H1 (cell line): Measurements from ENCODE around the gene P3H4. TPM values are rescaled to one million over a fixed set of nuclear protein-coding genes. Genes with fewer than 3 reads are reported as not detected.

Experiments used
- KDM4A ChIP-seq: IDR thresholded peaks from one replicate; pipeline ENCODE4 v1.7.1; 2012; ENCODE audit warnings: low read depth, mild to moderate bottlenecking, moderate library complexity, low read length, inconsistent platforms; ENCODE audit not compliant: severe bottlenecking
- TAF7 ChIP-seq: optimal IDR thresholded peaks from 2 replicates; pipeline ENCODE3; 2011; ENCODE audit warnings: low read depth, mild to moderate bottlenecking, inconsistent platforms, low read length, moderate library complexity, borderline replicate concordance
- polyA plus RNA-seq, 7 experiments: library from polyadenylated mRNA; depleted of rRNA in 3 of 7; stranded (reverse) in 5 of 7; unstranded in 2 of 7; fragments of >200 nt in 5 of 7; fragments of 200-250 nt in 2 of 7; gene quantifications; 1 replicate in 5 of 7; 2 replicates in 1 of 7; 4 replicates in 1 of 7; pipeline versions ENCODE4 v1.2.1 to v1.2.3, GENCODE V29; 2011 to 2013; ENCODE audit warnings: missing spikeins in 2 of 7, mixed read lengths in 2 of 7
- total RNA-seq: library from RNA; stranded (reverse); fragmentation: NEBNext Ultra II Directional; extraction: Animal tissue kit (Norgen Biotek cat#: 25700); gene quantifications from 2 replicates; pipeline ENCODE4 v1.2.1, GENCODE V29; 2021

Gene P3H4
- total and polyA plus RNA-seq, 2 of the 8 experiments (the other 6 are each of a cell fraction or from before 2014, with no cell fraction given): 23.4 to 26.7 TPM

- no peak for TF ChIP-seq TAF7
- TF ChIP-seq KDM4A: no peak
These were observed 39.5 kb downstream of the P3H4 start (continued) for GRCh38 chr17:41772218-41772585.
